Kidney (tissue), 14 donors: Measurements from ENCODE around the gene LTO1. TPM values are rescaled to one million over a fixed set of nuclear protein-coding genes. Genes with fewer than 3 reads are reported as not detected.

Experiments used
- DNase-seq, 5 donors: peaks; one replicate each; pipeline ENCODE4 v3.0.0-alpha.2; 2013 to 2020
- FAIRE-seq: peaks from 2 replicates; lab custom pipeline; 2012; peaks lifted over from hg19 to GRCh38; lab: Jason Lieb, UNC
- H3K27ac ChIP-seq, 2 donors: one replicate each; pipeline ENCODE4 v1.7.0; 2013; ENCODE audit warnings: low read depth in 2 of 2, low read length in 2 of 2, inconsistent platforms in 1 of 2
- H3K27me3 ChIP-seq: one replicate; pipeline ENCODE4 v1.7.1; 2013; ENCODE audit warnings: low read length, inconsistent platforms; ENCODE audit not compliant: control insufficient read depth, insufficient read depth
- H3K36me3 ChIP-seq, 3 donors: one replicate each; pipeline versions ENCODE4 v1.7.0 to v1.7.1; 2013; ENCODE audit warnings: low read length in 3 of 3, control low read depth in 1 of 3, inconsistent platforms in 1 of 3; ENCODE audit not compliant: insufficient read depth in 3 of 3, control insufficient read depth in 2 of 3
- H3K4me1 ChIP-seq, 3 donors: one replicate each; pipeline versions ENCODE4 v1.7.0 to v1.7.1; 2013; ENCODE audit warnings: low read length in 3 of 3, inconsistent platforms in 1 of 3, low read depth in 1 of 3; ENCODE audit not compliant: control insufficient read depth in 2 of 3, insufficient read depth in 2 of 3
- H3K4me3 ChIP-seq, 3 donors: one replicate each; pipeline versions ENCODE4 v1.7.0 to v1.8.1; 2013; ENCODE audit warnings: low read length in 3 of 3, control low read depth in 1 of 3, inconsistent platforms in 1 of 3
- H3K9ac ChIP-seq, 3 donors: one replicate each; pipeline versions ENCODE4 v1.7.0 to v1.7.1; 2013; ENCODE audit warnings: low read length in 3 of 3, control low read depth in 1 of 3, inconsistent platforms in 1 of 3
- H3K9me3 ChIP-seq, 3 donors: one replicate each; pipeline versions ENCODE4 v1.7.0 to v1.7.1; 2013; ENCODE audit warnings: low read length in 3 of 3, control low read depth in 1 of 3, inconsistent platforms in 1 of 3; ENCODE audit not compliant: control insufficient read depth in 2 of 3, insufficient read depth in 1 of 3
- intact Hi-C: fragments of 100-400 bp; cut with DNase I; formaldehyde crosslinking; loops from one replicate; pipeline ENCODE4 v1.11.1; 2022
- polyA plus RNA-seq: library from polyadenylated mRNA; stranded (reverse); fragments of 350-450 nt; fragmentation: Illumina TruSeq; extraction: RNeasy Lipid Tissue Mini Kit (QIAGEN cat#74804); gene quantifications from one replicate; pipeline ENCODE4 v1.2.3, GENCODE V29; 2014; ENCODE audit warnings: low read depth, low replicate concordance; ENCODE audit not compliant: insufficient read depth
- total RNA-seq: library from RNA; stranded (reverse); fragmentation: NEBNext Ultra II Directional; extraction: Animal tissue kit (Norgen Biotek cat#: 25700); gene quantifications from one replicate; pipeline ENCODE4 v1.2.1, GENCODE V29; 2021
- TF ChIP-seq, protein P1 (sequence below): IDR thresholded peaks from 3 replicates; pipeline ENCODE4 v1.5.1; 2012; ENCODE audit warnings: mild to moderate bottlenecking, moderate library complexity, borderline replicate concordance; ENCODE audit not compliant: insufficient read depth; ENCODE audit errors: extremely low read depth
- donor health status: control.
- donor health status: control.
- donor health status: control.
- donor health status: control.
- donor health status: control.
- donor health status: DM: yes; HTN: yes; CAD: no.
- donor health status: Normal renal cell carcinoma (clear cell type).

Gene LTO1
- total and polyA plus RNA-seq, 2 donors from 2014 or later, result 14.6 to 21.9 TPM

GRCh38 chr11:69645801-69646492 lies 29.2 kb downstream of the LTO1 start:
- DNase-seq (peak in 2 of 5 donors; percentile 58 to 60), FAIRE-seq (no peak)
- intact Hi-C loops, result loop anchor here (5.0 kb wide), 1 partner anchor 544 kb away; no protein-coding TSS in a partner anchor
- Histone ChIP-seq H3K36me3 (peaks cover 0 to 36% (median 8%) of the 10 kb centered on the region in 3 donors), H3K9ac (no peak overlapping the region), H3K4me1 (peaks cover 0 to 12% (median 6%) of the 10 kb centered on the region in 3 donors), H3K27me3 (no peaks in the 10 kb centered on the region), H3K9me3 (no peaks in the 10 kb centered on the region), H3K27ac (no peak overlapping the region), H3K4me3 (no peak overlapping the region)
- TF ChIP-seq, protein P1, sequence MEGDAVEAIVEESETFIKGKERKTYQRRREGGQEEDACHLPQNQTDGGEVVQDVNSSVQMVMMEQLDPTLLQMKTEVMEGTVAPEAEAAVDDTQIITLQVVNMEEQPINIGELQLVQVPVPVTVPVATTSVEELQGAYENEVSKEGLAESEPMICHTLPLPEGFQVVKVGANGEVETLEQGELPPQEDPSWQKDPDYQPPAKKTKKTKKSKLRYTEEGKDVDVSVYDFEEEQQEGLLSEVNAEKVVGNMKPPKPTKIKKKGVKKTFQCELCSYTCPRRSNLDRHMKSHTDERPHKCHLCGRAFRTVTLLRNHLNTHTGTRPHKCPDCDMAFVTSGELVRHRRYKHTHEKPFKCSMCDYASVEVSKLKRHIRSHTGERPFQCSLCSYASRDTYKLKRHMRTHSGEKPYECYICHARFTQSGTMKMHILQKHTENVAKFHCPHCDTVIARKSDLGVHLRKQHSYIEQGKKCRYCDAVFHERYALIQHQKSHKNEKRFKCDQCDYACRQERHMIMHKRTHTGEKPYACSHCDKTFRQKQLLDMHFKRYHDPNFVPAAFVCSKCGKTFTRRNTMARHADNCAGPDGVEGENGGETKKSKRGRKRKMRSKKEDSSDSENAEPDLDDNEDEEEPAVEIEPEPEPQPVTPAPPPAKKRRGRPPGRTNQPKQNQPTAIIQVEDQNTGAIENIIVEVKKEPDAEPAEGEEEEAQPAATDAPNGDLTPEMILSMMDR, result no peak

GRCh38 chr11:69644962-69645675 lies 30.0 kb downstream of the LTO1 start:
- peak in 2 of 5 donors; percentile 63 to 70 for DNase-seq
- Histone ChIP-seq H3K4me3 (no peak overlapping the region), H3K27me3 (no peaks in the 10 kb centered on the region), H3K4me1 (peaks cover 0 to 15% (median 6%) of the 10 kb centered on the region in 3 donors), H3K9me3 (no peaks in the 10 kb centered on the region), H3K9ac (no peak overlapping the region), H3K27ac (no peak overlapping the region), H3K36me3 (peaks cover 0 to 30% (median 6%) of the 10 kb centered on the region in 3 donors)
- TF ChIP-seq, protein P1, result no peak
- intact Hi-C loops, result loop anchor here (5.0 kb wide), 2 partner anchors 358 to 543 kb away; no protein-coding TSS in a partner anchor
- no peak for FAIRE-seq

GRCh38 chr11:69644071-69644961 lies 30.8 kb downstream of the LTO1 start:
- H3K27ac ChIP-seq, result no peak overlapping the region
- H3K4me3 ChIP-seq, result peak overlapping the region in 1 of 3 donors; percentile 11
- TF ChIP-seq, protein P1, result peak; percentile 7
- DNase-seq (peak; percentile 82 to 94 (median 90)), FAIRE-seq (no peak)
- no peak overlapping the region for H3K9ac ChIP-seq
- H3K27me3 ChIP-seq, result no peaks in the 10 kb centered on the region
- intact Hi-C loops, result loop anchor here (5.0 kb wide), 1 partner anchor 357 kb away; no protein-coding TSS in a partner anchor
- peaks cover 0 to 15% (median 9%) of the 10 kb centered on the region in 3 donors for H3K4me1 ChIP-seq
- no peaks in the 10 kb centered on the region for H3K9me3 ChIP-seq
- peaks cover 0 to 22% (median 2%) of the 10 kb centered on the region in 3 donors for H3K36me3 ChIP-seq
